Measurements from ENCODE around the gene PRKCD.

The PRKCD gene

DNA sequence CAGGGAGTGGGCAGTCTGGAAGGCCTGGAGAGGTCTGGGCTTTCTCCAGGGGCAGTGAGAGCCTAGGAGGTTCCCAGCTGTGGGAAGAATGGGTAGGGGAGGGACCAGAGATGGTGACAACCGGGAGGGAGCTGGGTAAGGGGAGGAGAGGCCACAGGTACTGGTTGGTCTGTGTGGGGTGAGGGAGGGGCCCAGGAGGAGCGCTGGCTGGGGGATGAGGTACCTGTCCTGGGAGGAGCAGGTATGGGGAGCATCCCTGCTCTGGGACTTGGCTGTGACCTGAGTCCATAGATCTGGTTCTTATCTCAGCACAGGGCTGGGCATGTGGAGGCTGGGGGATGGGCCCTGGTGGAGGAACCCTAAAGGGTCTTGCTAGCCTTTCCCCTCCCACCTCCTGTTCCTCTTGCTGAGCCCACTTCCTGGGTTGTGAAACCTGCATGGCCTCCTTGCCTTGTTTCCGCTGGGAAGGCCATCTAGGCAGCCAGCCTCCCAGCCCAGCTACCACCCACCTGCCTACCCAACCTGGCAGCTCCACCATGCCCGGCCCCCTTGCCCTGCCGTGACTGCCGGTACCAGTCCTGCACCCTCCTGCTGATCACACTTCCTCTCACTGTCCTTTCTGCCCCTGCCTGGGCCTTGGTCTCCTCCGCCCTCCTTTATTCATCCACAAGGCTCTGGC is 11.0 kb downstream of the PRKCD start:
- no peak for DNase-seq

DNA sequence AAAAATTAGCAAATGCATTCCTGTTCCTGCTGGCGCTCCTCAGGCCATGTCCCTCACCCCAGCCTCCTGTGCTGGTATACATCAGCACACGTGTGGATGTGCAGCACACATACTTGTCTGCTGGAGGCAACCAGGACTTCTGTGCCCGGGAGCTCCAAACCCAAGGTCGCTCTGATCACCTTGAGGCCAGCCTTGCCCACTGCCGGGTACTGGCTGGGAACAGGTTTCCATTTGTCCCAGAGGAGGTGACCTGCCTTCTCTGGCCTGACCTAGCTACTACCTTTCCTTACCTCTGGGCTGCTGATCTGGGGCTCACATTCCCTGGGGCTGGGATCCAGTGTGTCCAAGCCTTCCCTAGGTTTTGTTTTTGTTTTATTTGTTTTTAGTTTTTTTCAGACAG is 12.1 kb downstream of the PRKCD start:
- DNase-seq: no peak

DNA sequence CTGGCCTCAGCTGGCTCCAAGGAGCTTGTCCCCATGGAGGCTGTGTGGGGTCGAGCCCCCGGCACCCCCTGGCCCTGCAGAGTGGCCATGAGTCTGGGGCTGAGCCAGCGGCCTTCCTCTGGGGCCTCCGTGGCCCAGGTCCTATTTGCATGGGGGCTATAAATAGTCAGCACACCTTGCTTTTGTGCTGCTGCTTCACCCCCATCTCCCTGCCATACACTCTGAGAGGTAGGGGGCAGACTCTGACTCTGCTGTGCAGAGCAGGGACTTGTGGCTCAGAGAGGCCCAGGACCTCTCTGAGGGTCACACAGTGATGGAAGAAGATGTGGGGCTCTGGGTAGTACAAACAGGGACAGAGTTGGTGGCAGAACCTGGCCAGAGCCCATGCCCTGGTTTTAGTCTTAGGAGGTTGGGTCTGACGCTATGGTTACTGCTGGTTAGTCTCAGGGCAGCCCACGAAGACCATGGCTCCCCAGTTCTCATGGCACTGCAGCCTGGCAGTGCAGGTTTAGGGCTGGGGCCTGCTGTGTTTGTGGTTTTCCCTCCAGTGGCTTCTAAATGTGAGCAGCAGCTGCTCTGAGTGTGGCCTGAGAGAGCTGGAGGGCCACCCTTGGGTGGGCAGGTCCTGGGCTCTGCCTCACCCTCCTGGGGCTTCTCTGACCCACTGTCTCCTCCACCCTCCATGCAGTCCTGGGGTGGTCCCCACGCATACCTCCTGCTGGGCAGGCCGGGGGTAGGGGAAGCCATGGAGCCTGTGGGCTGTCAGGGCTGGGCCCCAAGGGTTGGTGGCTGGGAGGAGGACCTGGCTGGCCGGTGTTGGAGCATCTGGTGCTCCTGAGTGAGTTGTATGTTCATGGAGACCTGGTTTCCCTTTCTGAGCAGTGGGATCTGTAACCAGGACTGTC is 13.6 kb downstream of the PRKCD start:
- DNase-seq: no peak

DNA sequence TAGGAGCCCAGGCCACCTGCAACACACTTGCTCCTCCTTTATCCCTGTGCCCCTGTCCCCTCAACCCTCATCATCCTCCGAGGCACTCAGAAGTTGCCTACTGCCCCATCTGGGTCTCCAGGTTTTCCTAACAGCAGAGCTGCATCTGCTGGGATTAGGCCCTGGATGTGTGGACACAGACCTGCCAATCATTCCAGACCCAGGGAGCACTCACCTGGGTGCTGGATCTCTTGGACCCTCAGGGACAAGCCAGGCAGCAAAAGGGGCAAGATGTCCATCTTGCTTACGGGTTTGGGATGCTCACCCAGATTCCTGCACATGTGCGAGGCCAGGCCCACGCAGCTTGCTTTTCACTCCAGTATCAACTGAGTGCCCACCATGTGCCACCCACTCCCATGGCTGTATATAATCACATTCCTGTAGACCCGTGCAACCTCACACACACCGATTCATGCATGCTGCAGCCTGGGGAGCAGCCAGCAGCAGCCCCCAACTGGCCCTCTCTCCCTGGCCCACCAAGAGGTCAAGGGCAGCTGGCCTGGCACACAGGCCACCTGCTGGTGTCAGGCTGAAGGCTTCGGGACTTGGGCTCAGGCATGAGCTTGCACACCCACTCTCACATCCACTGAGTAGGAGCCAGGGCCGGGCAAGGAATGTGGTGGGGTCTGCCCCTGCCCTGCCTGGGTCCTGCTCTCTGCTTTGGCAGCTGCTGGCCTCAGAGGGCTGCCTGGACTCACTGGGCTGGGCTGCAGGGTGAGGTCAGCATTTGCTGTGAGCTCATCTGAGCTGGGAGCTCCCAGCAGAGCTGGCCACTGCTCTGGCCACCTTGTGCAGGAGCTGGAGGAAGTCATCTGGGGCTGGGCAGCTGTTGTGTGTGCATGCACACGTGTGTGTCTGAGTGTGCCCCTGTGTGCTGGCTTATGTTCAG is 14.9 kb downstream of the PRKCD start:
- DNase-seq: no peak

DNA sequence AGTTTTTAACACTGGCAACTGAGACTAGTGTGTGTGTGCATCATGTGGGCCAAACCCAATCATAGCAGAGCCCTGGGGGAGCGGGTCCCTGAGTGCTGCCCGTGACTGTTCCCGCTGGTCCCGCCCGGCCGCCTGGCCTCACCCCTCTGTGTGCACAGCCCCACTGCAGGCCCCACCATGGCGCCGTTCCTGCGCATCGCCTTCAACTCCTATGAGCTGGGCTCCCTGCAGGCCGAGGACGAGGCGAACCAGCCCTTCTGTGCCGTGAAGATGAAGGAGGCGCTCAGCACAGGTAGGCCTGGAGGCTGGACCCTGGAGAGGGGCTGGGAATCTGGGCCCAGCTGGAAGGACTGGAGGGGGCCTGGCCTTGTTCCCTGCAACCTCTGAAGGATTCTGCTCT is 17.2 kb downstream of the PRKCD start:
- no peak for DNase-seq

DNA sequence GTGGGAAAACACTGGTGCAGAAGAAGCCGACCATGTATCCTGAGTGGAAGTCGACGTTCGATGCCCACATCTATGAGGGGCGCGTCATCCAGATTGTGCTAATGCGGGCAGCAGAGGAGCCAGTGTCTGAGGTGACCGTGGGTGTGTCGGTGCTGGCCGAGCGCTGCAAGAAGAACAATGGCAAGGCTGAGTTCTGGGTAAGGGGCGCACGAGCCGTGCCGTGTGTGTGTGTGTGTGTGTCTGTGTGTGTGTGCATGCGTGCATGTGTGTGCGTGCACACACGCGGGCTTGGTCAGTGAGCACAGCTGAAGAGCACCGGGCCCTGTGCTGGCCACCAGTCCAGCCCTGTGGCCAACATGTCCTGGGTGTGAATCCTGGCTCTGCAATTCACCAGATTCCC is 18.6 kb downstream of the PRKCD start:
- no peak for DNase-seq

DNA sequence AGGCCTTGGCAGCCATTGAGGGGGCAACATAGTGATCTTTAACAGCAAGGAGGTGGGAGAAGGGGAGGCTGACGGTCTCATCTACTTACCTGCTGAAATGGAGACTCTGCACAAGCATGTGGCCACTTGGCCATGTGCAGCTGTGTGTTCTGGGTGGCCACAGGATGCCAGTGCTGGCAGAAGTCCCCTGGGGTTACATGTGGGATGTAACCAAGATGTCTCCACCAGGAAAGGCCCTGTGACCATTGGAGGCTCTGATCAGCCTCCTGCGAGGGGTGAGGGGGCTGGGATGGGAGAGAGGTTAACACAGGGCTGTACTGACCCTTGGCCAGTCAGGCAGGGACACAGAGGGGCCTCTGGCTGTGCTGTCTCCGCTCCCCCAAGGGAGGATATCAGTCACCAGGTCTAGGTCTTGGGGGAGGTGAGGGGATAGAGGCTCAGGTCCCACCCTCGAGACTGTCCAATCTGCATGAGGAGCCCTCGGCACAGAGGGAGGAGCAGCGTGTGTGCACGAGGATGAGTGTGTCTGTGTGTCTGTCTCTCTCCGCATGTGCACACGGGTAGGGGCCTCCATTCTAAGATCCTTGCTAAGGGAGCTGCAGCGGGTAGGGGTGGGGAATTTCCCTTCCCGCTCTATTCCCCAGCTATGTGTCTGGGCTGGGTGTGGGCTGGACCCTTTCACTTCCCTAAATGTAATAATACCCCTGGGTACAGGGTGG is 19.5 kb downstream of the PRKCD start:
- no peak for DNase-seq

DNA sequence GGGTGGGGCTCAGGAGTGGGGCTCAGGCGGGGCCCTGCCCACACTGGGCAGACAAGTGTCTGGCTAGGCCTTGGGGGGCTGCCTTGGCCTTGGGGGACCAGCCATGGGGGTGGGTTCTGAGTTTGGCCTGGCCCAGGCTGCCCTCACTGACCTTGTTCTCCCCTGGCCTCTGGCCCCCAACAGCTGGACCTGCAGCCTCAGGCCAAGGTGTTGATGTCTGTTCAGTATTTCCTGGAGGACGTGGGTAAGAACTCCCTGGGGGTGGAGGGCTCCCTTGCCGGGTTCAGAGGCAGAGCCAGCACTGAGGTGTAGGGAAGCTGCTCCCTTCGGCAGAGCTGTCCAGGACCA is 20.0 kb downstream of the PRKCD start:
- DNase-seq: no peak

DNA sequence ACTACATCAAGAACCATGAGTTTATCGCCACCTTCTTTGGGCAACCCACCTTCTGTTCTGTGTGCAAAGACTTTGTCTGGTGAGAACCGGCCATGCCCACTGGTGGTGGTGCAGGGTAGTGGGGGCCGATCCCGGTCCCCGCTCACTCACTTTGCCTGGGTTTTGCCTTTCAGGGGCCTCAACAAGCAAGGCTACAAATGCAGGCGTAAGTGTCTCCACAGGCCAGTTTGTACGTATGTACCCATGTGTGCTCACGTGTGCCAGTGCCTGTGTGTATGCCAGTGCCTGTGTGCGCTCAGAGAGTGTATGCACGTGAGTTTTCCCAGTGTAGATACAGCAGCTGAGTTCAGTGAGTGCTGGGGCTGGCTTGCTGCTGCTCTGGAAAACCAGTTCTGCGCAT is 20.5 kb downstream of the PRKCD start:
- no peak for DNase-seq

DNA sequence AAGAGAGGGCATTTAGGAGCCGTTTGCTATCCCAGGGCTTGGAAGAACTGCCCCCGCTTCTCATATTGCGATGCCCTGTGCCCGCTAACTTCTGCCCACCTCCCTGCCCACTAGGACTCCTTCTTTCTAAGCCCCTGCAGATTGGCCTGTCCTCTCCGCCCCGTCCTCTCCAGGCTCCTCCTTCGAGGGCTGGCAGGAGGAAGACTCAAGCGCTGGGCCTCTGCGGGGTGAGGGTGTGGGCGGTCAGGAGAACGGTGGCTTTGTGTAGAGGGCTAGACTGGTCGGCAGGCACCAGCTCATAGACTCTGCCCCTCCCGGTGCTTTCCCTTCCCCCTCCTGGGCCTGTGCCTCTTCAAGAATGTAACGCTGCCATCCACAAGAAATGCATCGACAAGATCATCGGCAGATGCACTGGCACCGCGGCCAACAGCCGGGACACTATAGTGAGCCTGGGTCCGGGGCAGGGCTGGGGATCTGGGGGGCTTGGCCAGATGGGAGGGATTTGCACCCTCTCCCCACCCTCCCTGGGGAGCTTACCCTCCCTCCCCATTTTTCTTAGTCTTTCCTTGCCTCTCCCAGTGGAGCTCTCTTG is 21.9 kb downstream of the PRKCD start:
- no peak for DNase-seq

DNA sequence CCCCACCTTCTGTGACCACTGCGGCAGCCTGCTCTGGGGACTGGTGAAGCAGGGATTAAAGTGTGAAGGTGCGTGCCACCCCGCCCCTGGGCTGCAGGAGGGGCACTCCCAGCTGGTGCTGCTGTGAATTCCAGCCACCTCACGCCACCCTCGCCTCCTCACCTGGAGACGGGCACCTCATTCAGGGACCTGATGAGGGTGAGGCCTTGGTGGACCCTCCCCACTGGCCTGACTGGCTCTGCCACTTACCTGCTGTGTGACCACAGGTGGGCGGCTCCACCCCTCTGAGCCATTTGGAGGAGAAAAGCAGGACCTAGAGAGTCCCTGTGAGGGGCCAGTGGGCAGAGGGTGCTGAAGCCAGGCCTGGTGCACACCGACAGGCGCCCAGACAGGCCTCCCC is 22.5 kb downstream of the PRKCD start:
- no peak for DNase-seq

DNA sequence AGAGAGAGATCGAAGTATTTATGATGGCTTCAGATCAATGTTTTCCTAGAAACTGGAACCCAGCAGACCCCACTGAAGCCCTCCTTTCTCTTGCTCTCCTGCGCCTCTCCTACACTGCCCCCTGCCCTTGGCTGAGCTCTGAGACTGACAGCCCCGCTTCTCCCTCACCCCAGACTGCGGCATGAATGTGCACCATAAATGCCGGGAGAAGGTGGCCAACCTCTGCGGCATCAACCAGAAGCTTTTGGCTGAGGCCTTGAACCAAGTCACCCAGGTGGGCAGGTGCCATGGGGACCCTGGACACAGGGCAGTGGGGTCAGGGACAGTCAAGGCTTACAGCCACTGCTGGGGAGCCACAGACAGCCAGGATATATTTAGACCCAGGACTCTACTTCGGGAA is 23.7 kb downstream of the PRKCD start:
- no peak for DNase-seq

DNA sequence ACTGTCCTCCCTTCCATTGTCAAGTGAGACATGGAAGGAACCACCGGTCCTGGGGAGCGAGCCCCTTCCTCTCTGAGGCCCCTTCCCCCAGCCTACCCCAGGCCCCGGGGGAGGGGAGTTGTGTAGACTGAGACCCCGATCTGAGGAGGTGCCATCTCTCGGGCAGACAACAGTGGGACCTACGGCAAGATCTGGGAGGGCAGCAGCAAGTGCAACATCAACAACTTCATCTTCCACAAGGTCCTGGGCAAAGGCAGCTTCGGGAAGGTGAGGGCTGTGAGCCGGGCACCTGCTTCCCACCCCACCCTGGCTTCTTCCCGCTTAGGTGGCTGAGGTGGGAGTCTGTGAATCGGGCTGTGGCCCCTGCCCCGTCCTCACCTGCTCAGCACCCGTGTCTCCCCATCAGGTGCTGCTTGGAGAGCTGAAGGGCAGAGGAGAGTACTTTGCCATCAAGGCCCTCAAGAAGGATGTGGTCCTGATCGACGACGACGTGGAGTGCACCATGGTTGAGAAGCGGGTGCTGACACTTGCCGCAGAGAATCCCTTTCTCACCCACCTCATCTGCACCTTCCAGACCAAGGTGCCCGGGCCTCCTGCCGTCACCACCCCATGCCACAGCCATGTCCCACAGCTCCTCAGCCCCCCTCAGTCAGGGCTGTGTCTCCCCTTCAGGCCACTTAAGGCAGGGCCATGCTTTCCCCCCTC is 24.9 kb downstream of the PRKCD start:
- DNase-seq: no peak

DNA sequence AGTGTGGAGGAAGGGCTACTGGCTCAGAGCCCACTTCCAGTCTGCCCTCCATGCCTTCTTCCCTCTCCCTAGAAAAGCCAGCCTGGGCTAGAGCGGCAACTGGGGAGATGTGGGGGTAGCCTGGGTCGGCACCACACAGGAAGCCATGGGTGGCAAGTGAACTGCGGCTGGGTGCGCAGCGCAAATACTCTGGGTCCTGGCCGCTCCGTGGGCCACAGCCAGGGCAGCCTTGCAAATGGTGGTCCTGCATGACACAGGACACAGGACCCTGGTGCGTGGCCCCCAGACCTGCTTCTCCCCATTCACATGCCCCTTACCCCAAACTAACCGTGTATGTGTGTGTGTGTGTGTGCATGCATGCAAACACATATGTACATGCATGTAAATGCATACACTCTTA is 25.7 kb downstream of the PRKCD start:
- DNase-seq: no peak

DNA sequence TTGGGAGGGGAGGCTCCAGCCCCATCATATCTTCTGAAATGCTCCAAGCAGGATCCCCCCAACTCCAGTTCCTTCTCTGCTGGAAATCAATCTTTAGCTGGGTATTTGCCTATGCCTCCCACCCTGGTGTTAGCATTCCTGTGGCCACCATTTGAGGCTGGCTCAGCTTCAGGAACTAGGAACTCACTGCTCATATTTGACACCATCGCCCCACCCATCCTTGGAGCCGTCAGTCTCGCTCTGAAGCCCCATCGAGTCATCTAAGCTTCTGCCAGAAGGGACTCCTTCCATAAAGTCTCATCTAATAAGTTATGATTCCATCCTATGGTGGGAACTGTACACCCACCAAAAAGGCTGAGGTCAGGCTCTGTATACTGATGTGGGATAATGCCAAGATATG is 26.4 kb downstream of the PRKCD start:
- no peak for DNase-seq

DNA sequence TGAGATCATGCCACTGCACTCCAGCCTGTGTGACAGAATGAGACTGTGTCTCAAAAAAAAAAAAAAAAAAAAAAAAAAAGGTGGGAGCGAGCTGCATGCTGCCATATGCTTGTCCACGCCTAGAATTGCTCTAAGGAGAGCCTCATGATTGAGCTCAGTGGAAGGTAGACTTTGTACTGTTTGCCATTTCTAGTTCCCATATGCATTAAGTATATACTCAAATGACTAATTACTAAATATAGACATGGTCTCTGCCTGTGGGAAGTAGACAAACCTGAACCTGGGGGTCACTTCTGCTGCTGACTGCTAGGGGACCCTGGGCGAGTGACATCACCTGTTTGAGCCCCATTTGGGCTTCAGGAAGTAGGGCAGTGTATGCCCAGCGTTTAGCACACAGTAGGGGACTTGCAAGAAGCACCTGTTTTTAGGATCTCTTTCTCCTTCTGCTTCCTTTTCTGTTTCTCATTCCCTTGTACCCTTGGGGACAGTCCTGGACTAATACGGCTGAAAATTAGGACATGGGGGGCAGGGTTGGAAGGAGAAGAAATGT is 27.2 kb downstream of the PRKCD start:
- no peak for DNase-seq

DNA sequence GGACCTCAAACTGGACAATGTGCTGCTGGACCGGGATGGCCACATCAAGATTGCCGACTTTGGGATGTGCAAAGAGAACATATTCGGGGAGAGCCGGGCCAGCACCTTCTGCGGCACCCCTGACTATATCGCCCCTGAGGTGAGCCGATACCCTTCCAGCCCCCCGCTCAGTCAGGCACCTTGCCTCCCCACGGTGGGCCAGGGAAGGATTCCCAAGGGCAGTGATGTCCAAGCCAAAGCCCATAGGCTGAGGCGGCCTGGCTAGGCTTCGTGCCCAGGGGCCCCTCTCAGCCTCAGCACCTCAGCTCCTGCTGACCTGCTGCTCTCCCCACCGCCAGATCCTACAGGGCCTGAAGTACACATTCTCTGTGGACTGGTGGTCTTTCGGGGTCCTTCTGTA is 27.7 kb downstream of the PRKCD start:
- DNase-seq: no peak

DNA sequence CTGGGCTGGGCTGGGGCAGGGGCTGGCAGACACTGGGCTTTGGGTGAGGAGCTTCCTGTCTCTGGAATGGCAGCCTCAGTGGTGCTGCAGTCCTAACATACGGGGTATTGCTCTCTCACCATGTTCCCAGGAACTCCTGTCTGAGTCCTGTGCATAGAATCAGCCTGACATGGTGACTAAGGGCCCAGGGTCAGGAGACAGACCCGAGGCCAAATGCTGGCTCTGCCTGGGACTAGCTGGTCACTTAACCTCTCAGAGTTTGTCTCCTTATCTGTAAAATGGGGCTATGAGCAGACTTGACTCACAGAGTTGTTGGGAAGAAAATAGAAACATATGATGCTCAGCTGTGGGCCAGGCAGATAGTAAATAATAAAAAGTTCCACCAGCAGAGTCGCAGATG is 28.3 kb downstream of the PRKCD start:
- no peak for DNase-seq

DNA sequence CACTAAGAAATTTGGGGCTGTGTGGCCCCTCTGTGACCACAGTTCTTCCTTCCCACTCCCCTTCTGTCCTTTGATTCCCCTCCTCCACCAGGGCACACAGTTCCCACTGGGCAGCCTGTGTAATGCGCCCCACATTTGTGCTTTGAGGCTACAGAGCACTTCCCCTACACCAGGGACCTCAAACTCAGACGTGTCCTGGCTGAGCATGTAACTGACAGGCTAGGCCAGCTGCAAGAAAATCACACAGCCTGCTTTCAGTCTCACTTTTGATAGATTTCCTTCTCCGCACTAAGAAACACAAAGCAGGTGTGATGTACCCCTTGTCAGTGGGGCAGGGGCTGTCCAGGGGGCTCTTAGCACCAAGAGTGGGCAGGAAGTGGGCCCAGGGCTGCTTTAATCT is 29.6 kb downstream of the PRKCD start:
- DNase-seq: no peak

DNA sequence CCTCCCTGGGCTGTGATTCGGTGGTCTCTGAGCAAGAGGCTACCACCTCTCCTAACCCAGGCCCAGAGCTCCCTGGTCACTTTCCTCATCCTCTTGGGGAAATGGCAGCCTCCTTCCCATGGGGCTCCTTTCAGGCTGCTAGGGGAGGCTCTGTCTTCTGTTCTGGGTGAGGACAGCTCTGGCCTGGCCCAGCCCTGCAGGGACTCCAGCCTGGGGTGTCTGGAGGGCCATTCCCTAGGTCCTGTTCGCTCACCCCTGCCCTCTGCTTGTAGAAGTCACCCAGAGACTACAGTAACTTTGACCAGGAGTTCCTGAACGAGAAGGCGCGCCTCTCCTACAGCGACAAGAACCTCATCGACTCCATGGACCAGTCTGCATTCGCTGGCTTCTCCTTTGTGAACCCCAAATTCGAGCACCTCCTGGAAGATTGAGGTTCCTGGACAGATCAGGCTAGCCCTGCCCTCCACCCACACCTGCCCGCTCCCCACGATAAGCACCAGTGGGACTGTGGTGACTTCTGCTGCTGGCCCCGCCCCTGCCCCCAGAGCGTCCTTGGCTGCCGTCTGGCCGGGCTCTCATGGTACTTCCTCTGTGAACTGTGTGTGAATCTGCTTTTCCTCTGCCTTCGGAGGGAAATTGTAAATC is 30.9 kb downstream of the PRKCD start:
- no peak for DNase-seq

DNA sequence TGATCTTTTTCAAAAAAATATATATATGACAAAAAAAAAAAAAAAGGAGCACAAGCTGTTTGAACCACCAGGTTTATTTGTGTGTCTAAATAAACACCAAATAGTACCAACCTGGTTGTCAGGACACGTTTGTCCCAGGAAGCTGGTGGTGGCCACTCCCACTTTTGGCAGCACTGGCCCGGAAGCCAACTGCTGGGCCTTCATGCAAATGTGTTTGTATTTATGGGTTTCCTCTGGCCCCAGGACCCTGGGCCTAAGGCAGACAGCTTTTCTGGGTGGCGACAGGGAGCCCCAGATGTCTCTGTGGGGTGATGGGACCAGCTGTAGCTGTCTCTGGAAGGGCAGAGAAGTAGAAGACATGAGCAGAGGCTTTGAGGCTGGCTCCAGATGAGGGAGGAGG is 31.6 kb downstream of the PRKCD start:
- no peak for DNase-seq

All from activated naive CD4-positive, alpha-beta T cell treated with Interleukin-2 at 50 U/mL for 16 hours (primary cell).